NCI-H748 treated with DMSO at 0.1 percent for 48 hours (cell line): ENCODE results near the gene DIS3L2.

ENCODE experiments used
- DNase-seq: peaks from one replicate; lab custom pipeline; 2025; lab: John Stamatoyannopoulos, UW

DIS3L2 gene, protein sequence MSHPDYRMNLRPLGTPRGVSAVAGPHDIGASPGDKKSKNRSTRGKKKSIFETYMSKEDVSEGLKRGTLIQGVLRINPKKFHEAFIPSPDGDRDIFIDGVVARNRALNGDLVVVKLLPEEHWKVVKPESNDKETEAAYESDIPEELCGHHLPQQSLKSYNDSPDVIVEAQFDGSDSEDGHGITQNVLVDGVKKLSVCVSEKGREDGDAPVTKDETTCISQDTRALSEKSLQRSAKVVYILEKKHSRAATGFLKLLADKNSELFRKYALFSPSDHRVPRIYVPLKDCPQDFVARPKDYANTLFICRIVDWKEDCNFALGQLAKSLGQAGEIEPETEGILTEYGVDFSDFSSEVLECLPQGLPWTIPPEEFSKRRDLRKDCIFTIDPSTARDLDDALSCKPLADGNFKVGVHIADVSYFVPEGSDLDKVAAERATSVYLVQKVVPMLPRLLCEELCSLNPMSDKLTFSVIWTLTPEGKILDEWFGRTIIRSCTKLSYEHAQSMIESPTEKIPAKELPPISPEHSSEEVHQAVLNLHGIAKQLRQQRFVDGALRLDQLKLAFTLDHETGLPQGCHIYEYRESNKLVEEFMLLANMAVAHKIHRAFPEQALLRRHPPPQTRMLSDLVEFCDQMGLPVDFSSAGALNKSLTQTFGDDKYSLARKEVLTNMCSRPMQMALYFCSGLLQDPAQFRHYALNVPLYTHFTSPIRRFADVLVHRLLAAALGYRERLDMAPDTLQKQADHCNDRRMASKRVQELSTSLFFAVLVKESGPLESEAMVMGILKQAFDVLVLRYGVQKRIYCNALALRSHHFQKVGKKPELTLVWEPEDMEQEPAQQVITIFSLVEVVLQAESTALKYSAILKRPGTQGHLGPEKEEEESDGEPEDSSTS

DNA sequence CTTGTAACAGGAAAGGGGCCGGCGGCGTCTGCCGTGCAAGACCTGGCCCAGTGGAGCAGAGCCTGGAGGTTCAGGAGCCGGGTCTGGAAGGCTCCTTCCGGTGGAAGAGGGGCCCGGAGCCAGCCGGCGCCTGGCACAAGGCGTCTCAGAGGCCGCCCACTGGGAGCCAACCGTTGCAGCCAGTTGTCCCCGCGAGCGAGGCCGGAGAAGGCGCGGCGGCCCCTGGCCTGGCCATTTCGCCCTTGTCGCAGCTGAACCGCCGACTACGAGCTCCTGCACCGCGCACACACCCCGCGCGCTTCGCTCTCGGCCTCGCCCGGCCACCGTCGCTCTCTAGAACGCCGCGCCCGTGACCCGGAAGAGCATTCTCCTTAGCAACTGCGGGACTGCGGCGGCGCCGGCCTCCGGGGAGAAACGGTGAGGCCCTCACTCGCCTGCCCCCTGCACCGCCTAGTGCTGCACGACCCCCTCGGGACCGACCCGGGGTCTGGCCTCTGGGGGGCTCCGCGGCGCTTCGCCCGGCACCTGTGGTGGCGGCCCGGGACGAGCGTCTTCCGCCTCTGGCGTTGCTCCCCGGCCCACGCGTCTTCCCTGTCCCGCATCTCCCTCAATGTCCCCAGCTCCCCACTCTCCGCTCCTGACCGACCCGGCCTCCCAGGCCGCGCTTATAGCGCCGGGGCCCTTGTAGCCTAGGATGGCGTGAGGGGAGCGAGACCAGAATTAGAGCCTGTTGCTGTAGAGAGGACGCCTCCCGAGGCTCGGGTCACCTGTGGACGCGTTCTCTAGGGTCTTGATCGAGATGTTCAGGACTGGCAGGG is at the start of gene DIS3L2:
TSS of gene DIS3L2 (plus strand) at position 365 of the 818 bp plus-strand sequence. CDS start 53,215 bp downstream, outside the sequence.
- DNase-seq = peak; percentile 65

DNA sequence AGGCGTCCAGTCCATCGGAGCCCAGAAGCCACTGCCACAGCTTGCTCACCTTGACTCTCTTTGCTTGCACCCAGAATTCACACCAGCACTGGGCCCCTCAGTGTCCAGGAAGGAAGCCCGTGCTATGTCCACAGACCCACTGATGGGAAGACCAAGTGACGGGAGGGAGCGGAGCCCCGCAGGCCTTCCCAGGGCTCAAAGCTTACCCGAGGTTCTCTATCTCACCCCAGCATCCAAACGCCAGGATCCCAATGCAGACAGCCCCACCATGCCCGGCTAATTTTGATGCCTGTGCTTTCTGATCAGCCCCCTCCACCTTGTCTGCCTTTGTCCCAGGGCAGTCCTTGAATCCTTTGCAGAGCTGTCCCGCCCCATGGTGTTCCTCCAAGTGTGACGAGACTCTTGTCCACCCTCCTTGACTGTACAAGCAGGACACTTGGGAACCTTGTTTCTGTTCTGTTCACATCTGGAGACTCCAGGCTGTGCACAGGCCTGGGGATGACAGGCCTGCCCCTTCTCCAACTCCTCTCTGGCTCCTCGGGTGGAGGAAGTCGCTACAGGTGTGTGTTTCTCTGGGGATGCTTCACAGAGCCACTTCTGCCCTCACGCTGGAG is 47.3 kb upstream of the DIS3L2 start:
- no peak for DNase-seq

DNA sequence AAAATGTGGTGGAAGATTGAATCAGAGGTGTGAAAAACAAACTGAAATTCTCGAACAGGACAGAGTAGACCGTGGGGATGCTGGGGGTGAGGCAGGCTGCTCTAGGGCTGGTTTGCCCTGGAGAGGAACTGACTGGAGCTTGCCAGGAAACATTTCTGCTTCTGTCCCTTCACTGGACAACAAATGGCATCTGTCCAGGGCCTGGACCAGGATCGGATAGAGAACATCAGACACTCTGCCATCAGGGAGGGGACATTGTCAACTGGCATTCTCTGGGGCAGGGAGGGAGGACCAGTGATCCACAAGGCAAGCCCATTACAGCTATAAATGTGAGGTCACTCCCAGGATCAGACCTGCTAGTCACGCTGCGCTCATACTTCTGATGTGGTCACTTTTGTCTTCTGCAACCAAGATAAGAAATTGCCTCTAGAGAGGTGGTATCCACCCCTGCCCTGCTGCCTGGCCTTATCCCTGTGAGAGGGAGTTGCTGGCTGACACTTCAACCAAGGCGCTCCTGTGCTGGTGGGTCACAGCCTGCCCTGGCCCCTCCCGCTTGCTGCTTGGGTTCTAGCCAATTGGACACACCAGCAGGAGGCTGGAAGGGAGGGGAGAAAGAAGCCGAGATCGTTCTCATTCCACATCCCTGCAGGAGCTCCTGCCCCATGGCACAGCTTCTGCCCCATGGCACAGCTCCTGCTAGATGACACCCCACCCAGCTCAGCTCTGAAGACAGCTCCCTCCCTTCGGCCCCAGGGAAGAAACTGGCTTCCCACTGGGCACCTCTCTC is 44.0 kb upstream of the DIS3L2 start:
- DNase-seq = no peak

DNA sequence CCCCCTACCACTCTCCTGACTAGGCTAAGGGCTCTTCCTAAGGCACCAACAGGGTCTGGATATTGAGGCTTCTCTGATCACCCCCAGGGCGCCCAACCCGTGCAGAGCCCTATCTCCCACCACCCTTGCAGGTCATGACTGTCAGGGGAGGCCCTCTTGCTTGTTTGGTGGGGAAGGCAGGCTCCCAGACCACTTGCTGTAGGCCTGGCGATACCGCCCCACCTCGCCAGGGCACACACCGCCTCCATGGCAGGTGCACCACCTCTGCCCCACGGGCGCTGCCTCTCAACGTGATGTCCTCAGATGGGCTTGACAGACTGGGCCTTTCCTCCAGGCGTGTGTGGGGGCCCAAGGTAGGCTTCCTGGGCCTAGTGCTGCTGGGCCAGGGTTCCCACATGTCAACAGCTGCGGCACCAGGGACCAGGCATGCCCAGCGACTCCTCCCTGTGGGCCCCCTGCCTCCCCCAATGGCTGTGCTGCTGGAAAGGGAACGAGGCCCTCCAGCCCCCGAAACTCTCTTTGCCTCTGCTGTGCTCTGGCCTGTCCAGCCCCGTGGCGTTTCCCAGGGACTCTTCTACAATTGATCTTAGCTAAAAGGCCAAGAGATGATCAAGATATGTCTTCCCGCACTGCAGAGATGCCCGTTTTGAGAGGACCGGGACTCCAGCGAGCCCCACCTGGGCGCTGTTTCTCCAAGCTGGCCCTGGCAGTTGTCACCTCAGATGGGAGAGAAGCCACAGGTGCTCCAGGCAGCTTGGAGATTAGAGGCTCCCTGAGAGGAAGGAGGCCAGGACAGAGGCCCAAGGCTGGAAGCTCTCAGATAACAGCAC is 42.8 kb upstream of the DIS3L2 start:
- no peak for DNase-seq

DNA sequence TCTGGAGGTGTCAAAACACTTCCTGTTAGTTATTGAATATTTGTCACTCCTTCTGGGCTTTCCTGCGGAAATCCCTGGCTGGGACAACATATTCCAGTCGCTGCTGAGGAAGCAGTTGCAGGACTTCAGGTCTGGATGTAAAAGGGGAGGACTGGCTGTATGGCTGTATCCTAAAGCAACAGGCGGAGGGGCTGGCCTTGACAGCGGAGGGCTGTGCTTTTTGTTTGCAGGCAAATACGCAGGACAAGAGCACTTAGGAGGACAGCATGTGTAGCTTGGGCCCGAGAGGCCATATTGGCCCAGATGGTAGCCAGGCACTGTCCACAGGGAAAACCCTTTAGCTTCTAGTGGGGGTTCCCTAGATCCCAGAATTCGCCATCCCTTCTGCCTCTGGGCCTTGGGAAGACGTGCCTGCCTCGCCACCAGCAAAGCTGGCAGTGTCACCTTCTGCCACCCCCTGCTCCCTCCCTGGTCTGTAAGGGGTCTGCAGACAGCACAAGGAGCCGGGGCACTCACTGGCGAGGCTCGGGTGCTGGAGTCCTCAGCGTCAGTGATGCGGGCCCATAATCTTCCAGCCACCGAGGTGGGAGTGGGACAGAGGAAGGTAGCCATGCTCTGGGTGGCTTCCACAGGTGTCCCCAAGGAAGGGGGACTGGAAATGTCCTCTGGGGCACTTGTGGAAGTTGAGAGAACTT is 42.0 kb upstream of the DIS3L2 start:
- DNase-seq = no peak

DNA sequence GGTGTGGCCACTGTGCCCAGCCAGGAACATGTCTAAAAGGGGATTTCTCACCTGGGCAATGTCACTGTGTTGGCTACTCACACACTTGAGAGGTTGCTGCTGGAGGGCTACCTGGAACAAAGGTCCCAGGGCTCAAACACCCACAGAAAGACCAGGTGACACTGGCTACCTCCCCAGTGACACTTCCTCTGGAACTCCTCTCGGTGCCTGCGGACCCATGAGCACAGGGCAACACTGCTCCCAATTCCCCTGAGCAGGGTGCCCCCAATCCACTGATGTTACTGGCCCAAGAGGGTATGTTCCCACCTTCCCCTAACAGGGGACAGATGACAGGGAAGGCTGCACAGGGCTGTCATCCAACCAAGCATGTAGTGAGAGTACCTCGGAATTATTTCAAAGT is 41.1 kb upstream of the DIS3L2 start:
- no peak for DNase-seq

DNA sequence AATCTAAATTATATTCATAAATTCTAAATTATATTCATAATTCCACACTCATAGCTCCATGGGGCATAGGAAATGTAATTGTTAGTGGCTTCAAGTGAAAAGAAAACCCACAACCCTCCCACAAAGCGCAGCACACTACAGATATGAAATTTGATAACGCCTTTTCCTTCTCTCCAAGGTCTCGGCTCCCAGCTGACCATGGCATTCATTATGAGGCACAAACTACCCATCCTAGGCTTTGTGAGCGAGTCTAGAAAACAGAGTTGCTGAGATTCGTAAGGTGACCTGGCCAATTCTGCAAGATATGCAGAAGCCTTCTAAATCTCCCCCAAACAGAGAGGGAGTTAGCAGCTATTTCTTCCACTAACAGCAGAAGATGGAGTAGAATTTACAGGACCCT is 40.7 kb upstream of the DIS3L2 start:
- no peak for DNase-seq

DNA sequence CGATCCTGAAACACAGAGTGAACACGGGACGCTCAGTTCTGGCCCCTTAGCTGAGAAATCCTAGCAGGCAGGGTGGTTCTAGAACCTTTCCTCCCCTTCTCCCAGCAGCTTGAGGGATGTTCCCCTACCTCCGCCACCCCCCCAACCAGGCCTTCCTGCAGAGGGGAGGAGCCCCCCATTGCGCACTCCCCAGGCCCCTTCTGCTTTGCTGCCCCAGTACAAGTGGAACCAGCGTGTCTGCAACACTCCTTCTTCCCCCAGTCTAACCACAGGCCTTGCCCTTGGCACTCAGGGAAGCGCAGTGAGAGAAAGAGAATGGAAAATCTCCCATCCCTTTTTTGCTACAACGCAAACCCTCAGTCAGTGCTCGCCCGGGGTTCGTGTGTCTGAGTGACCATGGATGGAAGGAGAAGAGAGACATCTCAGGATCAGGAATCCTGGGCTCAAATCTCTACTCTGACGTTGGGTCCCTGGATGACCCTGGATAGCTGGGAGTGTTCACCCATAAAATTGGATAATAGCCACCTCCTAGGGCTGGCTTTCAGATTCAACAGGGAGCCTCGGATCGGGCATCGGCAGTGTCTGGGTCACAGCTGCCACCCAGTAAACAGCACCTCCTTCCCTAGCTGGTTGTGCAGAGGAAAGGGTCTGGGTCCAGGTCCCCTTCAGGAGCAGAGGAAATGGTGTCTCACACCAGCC is 39.1 kb upstream of the DIS3L2 start:
- no peak for DNase-seq

DNA sequence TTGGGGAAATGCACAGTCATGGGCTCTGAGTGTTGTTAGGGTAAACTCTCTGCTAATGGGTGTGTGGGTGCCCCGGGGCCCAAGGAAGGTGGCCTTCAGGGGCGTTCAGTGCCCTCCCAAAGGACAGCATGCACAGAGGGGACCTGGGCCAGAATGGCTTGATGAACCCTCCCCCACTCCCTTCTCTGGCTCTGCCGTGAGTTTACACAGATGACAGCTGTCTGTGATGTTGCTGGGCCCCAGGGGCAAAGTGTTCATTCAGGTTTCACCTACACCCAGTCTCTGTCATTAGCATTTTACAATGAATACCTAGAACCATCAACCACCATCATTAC is 38.5 kb upstream of the DIS3L2 start:
- DNase-seq = no peak

DNA sequence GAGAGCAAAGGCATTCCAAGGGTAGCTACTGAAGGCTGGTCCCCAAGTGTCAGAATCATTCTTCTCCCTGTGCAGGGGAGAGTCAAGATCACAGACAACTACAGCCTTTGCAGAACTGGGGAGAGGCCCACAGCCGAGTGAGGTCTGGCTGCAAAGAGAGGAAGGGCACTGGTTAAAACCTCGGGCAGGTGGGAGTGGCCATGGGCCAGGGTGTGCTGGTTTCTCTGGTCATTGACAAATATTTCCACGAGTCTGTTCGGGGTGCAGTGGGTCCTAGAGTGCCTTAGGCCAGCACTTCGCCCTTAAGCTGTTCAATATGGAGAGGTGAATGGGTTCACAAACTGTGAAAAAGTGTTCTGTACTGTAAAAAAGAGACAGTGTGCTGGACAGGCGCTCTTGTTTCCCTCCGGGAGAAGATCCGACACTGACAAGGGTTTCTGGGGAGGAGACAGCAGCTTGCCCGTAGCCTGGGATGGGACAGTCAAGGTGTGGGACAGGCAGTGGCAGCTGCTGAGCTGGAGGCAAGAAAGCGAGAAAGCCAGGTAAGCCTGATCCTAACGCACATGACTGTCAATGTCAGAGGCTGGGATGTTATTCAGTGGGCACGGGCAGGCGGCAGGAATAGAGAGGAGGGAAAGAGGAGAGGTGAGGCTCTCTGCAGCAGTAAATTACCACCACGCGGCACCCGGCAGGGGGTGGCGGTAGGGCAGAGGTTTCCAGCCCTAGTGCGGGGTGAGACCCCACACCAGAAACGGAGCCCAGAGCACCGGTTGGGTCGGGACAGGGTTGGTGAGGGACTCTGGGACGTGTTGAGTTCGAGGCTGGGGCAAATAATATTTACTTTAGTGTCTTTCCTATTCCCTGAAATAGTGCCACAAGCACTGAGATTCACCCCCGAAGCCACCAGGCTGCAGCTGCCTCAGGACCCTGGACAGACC is 37.3 kb upstream of the DIS3L2 start:
- no peak for DNase-seq

DNA sequence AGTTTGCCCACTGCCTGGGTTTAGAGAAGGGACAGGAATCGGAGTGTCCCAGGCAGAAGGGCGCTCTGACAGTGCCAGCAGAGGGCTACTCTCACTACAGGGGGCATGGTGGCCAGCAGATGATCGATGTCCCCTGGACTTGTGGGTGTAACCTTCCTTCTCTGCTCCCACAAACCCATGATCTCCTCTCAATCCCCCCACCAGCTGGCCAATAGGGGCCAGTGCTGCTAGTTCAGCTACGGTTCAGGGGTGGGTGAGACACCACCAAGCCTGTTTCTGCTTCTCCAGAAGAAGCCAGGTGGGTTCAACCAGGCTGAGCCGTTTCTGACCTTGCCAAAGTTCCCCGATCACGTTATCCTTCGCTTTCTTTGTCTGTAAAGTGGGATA is 36.6 kb upstream of the DIS3L2 start:
- DNase-seq = no peak

DNA sequence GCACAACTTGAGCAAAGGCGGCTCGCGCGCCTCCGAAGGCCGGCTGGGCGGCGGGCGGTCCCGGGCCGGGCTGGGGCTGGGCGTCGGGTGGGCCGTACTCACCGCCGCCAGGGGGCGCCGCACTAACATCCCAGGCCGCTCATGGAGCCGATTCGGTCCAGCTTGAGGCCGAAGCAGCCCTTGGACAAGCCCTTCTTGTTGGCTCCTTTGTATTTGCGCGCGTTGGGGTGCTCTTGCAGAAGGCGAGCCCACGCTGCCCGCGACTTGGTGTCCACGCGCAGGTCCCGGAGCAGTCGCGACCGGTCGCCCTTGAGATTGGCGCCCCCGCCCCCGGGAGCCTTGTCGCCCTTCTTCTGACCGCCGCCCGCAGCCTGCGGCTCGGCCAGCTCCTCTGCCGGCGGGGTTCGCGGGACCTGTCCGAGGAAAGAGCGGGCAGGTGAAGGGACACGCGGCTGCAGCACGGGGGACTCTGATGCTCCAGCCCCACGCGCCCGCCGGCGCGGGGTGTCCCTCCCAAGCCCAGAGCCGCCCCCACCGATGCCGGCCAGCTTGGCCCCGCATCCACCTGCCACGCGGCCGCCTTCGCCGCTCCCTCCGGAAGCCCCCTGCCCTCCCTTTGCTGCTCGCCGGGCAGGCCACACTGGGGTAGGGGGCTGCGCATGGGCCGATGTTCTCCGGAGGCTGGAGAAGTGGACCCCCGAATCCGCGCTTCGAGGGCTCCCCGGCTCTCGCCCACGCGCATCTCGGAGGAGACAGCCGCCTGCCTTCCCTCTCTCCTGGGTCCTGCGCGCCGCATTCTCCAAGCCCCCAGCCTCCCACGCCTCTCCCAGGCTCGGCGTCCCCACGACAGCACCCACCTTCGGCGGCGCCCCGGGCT is 36.0 kb upstream of the DIS3L2 start:
- peak; percentile 34 for DNase-seq

DNA sequence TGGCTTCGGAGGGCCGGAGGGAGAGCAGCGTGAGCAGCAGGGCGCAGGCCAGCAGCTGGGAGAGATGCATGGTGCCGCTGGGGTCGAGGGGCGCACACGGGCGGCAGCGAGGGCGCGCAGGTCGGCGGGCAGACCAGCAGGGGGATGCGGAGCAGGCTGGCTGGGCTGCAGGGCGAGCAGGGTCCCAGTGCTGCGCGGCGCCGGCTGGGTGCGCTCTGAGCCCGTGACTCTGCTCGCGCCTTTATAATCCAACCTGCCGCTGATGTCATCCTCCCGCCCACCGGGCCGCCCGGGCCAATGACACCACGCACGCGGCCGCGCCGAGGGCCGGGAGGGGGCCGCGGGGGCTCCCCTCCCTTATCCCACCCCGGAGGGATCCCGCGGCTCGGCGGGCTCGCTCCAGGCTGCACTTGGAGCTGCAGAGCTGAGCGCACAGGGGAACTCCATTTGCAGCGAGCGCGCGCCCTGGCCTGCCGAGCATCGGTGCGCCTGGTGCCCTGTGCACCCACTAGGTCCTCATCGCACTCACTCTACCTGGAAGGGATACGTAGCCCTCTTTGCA is 35.3 kb upstream of the DIS3L2 start, which contains the start of gene NPPC:
TSS of gene NPPC (minus strand) at position 217 of the 562 bp plus-strand sequence. CDS start at position 70, 147 bp downstream.
- DNase-seq = peak; percentile 50

DNA sequence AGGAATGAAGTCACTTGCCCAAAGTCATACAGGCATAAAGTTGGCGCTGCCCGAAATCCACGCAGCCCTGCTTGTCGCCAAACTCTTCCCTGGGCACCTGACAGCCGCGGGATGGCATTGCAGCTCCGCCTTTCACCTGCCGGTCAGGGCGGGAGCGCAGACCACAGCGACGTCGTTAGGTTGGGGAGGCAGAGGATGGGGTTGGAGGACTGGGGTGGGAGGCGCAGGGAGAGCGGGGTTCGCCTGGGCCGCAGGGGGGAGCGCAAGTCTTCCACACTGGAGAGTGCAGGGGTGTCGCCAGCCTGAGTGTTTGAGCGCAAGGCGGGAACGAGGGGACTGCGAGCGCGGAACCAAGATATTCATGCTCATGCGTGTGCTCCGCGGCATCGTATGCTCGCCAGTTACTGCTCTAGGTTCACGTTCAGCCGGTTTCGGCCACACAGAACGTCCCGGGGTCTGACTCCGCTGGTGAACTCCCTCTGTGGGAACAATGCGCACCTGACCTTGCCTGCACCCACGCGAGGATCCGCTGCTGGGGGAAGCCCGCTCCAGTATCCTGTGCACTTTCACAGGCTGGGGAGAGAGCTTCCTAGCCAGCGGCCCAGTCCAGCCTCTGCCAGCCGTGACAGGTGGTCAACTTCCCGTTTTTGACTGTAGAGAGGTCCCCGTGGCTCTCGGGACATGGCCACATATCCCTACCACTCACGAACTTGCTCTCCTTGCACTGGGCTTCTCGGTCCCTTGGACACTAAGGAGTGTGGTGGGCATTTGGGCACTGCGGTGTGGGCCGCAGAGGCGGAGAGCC is 34.5 kb upstream of the DIS3L2 start:
- DNase-seq = peak; percentile 33

DNA sequence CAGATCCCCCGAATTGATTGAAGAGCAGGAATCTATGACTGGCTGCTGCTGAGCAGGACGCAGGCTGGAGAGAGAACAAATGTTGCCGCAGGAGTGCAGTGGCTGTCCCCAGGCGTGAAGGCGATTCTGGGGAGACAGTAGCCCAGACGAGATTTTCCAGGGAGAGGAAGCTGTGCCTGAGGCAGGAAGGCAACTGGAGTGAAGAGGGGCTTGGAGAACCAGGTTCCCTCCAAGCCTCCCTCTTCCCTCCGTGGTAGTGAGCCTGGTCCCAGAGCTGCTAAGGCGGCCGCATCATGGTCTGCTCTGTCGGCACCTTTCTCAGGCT is 34.0 kb upstream of the DIS3L2 start:
- DNase-seq = no peak

DNA sequence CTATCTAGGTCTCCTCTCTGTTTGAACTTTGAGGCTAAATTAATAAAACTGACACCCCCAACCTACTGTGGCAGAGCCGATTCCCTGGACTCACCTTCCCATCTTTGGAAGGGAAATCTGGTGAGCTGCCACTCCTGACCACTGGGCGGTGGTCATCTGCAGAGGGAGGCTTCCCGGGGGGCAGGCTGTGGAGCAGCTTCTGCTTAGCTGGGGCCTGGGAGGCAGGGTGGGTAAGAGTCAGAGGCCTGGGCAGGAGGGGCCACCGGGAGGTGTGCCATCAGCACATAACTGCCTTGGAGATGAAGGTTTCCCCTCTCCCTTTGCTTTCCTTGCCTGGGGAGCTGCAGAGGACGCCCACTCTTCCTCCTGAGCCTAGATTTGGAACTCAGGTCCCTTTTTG is 33.0 kb upstream of the DIS3L2 start:
- no peak for DNase-seq
